Muscle layer of colon (tissue), 2 donors: ENCODE data around the gene KRT16.
"Not testable (repeated sequence)": the region's sequence is repeated elsewhere in the genome, so short reads cannot be mapped to it uniquely, and the experiment has no call there.

Experiments used
- H3K27ac ChIP-seq: one replicate; pipeline ENCODE4 v1.7.0; 2013; ENCODE audit warnings: low read depth, mild to moderate bottlenecking, low read length, moderate library complexity
- H3K27me3 ChIP-seq, 2 donors: one replicate each; pipeline ENCODE4 v1.7.0; 2013; ENCODE audit warnings: low read length in 2 of 2, mild to moderate bottlenecking in 2 of 2; ENCODE audit not compliant: insufficient read depth in 2 of 2, control insufficient read depth in 1 of 2
- H3K36me3 ChIP-seq: one replicate; pipeline ENCODE4 v1.7.0; 2013; ENCODE audit warnings: mild to moderate bottlenecking, low read length; ENCODE audit not compliant: insufficient read depth
- H3K4me1 ChIP-seq: one replicate; pipeline ENCODE4 v1.7.0; 2013; ENCODE audit warnings: mild to moderate bottlenecking, low read length; ENCODE audit not compliant: insufficient read depth
- H3K4me3 ChIP-seq, 2 donors: one replicate each; pipeline ENCODE4 v1.7.0; 2013; ENCODE audit warnings: low read length in 2 of 2, low read depth in 1 of 2, mild to moderate bottlenecking in 1 of 2, moderate library complexity in 1 of 2
- H3K9ac ChIP-seq: one replicate; pipeline ENCODE4 v1.7.0; 2013; ENCODE audit warnings: low read length
- H3K9me3 ChIP-seq: one replicate; pipeline ENCODE4 v1.7.0; 2013; ENCODE audit warnings: mild to moderate bottlenecking, low read length
- donor health status: abdominal sarcoma.
- donor health status: Adenocarcinoma of cecum.

KRT16 gene

DNA sequence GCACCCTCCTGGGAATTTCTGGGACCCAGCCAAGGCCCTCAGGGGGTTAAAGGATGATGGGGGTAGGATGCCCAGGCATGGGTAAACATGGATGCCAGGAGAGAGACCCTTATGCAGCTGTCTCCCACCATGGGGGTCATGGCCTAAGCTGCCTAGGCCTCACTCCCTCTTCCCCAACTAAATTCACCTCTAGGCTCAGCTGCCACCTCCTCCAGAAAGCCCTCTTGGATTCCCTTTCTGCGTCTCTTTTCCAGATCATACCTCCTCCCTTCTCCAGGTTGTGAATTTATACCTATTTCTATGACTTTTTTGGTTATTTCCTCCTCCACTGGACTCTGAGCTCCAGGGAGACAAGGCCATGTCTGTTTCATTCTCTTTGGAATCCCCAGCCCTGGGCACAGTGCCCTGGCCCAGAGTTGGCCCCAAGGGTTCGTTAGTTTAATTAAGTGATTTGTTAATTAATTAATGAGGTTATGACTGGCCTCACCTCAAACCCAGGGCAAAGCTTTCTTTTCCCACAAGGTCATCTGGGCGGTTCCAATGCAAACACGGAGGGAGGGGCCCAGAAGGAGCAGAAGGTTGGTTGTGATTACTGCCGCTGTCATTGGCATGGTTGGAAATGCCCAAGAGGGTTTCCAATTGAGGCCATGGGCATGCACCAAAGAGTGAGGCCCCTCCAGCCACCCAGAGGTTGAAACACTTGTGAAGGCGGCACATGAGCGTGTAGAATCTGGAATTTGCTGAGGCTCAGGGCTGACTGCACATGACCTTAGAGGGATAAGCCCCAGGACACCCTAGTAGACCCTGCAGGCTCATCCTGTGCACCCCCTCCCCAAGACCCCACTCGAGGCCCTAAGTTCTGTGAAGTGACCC lies 18.7 kb upstream of the KRT16 start:
- Histone ChIP-seq H3K27ac (no peak overlapping the region), H3K36me3 (no peaks in the 10 kb centered on the region), H3K4me3 (no peak overlapping the region), H3K9ac (no peak overlapping the region), H3K27me3 (no peaks in the 10 kb centered on the region), H3K9me3 (no peaks in the 10 kb centered on the region), H3K4me1 (peaks cover 10% of the 10 kb centered on the region)

DNA sequence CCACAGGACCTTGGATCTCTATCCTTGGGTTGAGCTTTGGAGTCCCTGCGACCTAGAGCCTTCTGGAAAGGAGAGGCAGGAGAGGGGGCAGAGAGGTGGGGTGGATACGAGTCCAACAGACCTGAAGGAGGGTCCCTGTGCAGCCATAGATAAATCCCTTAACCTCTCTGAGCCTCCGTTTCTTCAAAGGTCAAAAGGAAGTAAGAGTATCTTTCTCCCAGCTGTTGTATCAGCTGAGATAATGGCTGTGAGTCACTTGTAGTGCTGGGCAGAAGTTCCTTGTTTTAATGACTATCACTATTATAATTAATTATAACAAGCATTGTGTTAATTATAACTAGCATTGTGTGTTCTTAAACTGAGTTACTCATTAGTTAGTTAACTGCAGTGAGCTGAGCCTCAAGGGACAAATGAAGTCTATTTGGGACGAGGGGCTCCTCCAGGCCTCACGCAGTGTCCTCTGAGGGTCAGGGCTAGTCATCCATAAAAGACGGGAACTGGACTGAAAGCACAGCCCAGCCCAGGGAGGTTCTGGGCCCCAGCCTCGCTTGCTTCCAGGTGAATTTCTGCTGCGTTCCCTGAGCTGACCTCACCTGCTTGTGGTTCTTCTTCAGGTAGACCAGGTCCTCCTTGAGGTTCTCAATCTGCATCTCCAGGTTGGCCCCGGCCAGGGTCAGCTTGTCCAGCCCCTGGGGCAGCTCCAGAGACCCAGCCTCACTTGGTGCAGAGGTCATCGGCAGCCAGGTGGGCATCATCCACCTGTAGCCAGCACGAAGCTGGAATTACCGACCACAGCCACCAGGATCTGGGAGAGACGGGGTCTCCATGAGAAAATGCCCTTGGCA lies 17.5 kb upstream of the KRT16 start:
- no peaks in the 10 kb centered on the region for H3K9me3 ChIP-seq
- no peak overlapping the region for H3K4me3 ChIP-seq
- no peaks in the 10 kb centered on the region for H3K36me3 ChIP-seq
- H3K27ac ChIP-seq = no peak overlapping the region
- H3K9ac ChIP-seq = no peak overlapping the region
- no peaks in the 10 kb centered on the region for H3K27me3 ChIP-seq
- H3K4me1 ChIP-seq = peaks cover 3% of the 10 kb centered on the region

DNA sequence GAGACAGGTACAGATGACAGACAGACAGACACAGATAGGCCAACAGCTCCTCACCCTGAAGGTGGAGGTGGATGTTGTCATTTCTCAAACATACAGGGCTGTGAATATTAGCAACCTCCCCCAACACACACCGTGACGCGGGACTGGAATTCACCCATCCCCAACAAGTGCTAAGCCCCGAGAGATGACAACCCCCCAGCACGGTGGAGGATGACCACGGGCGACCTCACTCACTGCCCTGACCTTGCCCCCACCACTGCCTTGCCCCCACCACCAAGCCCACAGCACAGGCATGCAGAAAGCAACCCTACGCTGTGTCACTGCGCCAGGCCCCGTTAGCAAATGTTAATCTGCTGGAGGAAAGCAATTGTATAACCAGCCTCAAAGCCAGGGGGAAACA lies 16.7 kb upstream of the KRT16 start:
- Histone ChIP-seq H3K36me3 (no peaks in the 10 kb centered on the region), H3K27me3 (no peaks in the 10 kb centered on the region), H3K9ac (no peak overlapping the region), H3K27ac (no peak overlapping the region), H3K9me3 (no peaks in the 10 kb centered on the region), H3K4me3 (no peak overlapping the region), H3K4me1 (no peaks in the 10 kb centered on the region)

DNA sequence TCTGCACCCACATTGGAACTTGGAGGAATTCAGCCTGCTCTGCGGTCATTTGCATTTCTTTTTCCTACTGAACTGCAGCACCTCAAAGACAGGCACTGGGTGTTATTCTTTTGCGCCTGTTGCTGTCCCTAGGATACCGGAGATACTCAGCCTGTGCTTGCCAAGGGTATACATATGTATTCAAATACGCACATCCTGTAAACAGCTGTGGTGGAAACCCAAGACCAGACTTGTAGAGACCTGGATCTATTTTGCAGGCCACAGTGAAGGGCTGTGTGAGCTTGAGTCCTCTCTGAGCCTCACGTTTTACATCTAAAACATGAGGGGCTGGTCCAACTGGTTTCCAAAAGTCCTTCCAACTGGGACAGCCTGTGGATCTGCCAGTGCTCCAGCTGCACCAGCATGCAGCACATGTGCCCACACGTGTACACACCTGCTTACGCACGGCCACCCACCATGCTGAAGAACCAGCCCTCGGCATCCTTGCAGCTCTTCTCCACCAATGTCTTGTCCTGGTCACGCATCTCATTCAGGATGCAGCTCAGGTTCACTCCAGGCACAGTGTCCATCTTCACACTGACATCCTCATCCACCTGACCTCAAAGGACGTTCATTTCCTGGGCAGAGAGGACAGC lies 16.2 kb upstream of the KRT16 start:
- H3K27ac ChIP-seq, H3K27me3 ChIP-seq, H3K4me3 ChIP-seq, H3K9ac ChIP-seq, H3K9me3 ChIP-seq, H3K36me3 ChIP-seq, H3K4me1 ChIP-seq: not testable (repeated sequence)

DNA sequence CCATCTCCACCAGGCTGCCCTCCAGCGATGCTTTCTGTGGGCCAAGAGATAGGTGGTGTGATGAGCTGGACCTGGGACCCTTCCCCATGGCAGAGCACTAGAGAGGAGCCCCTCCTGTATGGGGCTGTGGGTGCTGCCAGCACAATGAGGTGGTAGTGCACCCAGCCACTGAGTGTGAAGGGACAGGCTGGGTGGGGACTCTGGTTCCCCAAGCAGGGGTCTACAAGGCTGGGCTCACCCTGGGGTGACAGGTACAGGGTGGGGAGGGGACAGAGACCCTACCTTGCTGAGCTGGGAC lies 15.5 kb upstream of the KRT16 start:
- not testable (repeated sequence) for H3K9ac ChIP-seq

DNA sequence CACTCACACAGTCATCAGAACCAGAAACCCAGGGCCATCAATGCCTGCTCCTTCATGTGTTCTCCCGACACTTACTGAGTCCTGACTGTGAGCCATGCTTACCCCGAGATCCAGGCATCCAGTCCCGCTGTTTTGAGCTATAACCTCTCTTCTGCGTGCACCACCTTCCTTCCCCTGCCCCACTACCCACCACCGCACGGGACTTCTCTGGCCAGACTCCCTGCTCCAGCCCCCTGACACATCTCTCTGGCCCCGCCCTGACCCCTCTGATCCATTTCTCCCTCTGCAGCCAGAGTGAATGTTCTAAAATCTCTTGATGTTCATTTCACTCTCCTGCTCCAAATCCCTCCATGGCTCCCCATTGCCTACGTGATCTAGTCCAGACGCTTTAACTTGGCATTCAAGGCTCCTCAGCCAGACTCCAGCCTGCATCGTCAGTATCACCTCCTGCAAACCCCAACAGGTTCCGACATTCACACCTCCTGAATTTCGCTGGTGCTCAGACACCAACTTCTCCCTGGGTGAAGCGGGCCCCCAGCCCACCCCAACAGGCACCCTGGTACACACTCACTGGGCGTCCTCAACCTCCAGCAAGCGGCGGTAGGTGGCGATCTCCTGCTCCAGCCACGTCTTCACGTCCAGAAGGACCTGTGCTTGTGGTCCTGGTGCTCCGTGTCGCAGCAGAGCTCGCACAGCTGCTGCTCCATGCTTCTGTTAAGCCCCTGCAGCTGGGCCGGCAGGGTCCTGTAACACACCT lies 14.9 kb upstream of the KRT16 start:
- H3K27me3 ChIP-seq = no peaks in the 10 kb centered on the region
- no peaks in the 10 kb centered on the region for H3K36me3 ChIP-seq
- H3K27ac ChIP-seq = no peak overlapping the region
- H3K4me1 ChIP-seq = no peaks in the 10 kb centered on the region
- H3K4me3 ChIP-seq = no peak overlapping the region
- H3K9me3 ChIP-seq = no peaks in the 10 kb centered on the region
- H3K9ac ChIP-seq = no peak overlapping the region

More for the DNA sequence above, 15.5 kb upstream of the KRT16 start:
- H3K27ac ChIP-seq, H3K27me3 ChIP-seq, H3K9me3 ChIP-seq, H3K4me3 ChIP-seq, H3K4me1 ChIP-seq, H3K36me3 ChIP-seq: not testable (repeated sequence)

DNA sequence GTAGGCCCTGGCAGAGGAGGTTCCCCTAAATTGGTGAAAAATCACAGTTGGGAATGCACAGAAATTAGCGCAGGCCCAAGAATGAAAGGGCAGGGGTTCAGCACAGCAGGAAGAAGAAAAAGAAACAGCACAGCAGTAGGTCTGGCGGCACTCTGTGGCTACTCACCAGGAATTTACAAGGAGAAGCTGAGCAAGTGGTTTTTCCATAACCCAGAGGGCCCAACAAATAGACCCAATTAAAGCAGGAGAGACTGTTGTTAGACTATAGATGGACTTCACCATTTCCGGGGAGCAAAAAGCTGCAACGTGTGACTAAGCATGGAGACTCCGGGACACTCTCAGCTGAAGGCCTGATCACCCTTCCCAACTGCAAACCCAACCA lies 14.3 kb upstream of the KRT16 start:
- not testable (repeated sequence) for H3K9ac ChIP-seq, H3K4me3 ChIP-seq, H3K9me3 ChIP-seq, H3K27me3 ChIP-seq, H3K4me1 ChIP-seq, H3K27ac ChIP-seq, H3K36me3 ChIP-seq

DNA sequence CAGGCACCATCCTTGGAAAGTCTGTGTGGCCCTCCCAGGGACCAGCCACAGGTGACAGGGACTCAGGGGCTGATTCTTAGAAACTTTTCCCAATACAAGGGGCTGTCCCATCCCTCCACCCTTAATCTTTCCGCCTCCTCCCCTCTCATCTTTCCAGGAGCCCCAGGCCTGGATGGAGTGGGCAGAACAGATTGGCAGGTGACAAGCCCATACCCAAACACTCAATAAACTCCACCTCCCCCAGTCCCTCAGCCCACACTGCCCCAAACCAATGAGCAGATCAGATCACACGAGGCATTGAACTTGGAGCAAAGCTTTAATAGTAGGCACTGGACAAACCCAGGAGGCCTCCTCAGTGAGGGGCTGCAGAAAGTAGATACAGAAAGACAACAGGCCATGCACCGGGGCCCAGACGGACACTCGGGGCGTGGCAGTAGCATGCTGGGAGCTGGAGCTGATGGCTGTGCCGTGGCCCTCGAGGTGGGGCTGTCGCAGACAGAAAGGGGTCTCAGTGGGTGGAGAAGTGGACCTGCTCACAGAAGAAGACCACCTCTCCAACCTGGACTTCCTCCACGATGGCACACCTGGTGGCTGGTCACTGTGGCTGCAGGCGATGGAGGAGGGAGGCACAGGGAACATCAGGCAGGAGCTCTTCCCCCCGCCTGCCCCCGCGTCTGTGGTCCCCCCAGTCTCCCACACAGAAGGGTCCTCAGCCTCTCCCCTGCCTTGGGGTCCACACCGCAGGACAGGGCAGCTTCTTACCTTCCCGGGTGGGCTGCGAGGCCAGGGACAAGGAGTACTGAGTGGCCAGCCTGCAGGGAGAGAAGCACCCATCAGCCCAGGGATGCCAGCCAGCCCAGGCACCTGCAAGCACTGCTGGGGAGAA lies 13.7 kb upstream of the KRT16 start:
- H3K27me3 ChIP-seq, H3K4me3 ChIP-seq, H3K9ac ChIP-seq, H3K9me3 ChIP-seq, H3K27ac ChIP-seq, H3K36me3 ChIP-seq, H3K4me1 ChIP-seq: not testable (repeated sequence)

DNA sequence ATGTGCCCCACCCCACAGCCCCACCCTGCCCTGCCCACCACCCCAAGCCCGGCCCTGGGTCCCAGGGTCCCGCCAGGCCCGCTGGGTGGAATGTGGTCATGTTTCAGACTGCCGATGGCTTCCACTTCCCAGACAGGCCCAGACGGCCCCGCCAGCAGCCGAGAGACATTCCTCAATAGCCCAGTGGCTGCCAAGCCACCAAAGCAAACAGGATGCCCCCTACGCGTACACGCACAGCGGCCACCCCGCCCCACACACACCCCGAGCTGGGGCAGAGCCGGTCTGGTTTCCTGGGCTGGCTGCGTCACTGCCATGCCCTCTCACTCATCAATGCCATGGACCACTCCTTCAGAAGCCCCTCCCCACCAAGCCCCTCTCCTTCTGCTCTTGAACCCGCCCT lies 13.0 kb upstream of the KRT16 start:
- no peaks in the 10 kb centered on the region for H3K4me1 ChIP-seq
- no peak overlapping the region for H3K9ac ChIP-seq
- no peak overlapping the region for H3K4me3 ChIP-seq
- no peak overlapping the region for H3K27ac ChIP-seq
- H3K36me3 ChIP-seq = no peaks in the 10 kb centered on the region
- H3K27me3 ChIP-seq = no peaks in the 10 kb centered on the region
- H3K9me3 ChIP-seq = no peaks in the 10 kb centered on the region

DNA sequence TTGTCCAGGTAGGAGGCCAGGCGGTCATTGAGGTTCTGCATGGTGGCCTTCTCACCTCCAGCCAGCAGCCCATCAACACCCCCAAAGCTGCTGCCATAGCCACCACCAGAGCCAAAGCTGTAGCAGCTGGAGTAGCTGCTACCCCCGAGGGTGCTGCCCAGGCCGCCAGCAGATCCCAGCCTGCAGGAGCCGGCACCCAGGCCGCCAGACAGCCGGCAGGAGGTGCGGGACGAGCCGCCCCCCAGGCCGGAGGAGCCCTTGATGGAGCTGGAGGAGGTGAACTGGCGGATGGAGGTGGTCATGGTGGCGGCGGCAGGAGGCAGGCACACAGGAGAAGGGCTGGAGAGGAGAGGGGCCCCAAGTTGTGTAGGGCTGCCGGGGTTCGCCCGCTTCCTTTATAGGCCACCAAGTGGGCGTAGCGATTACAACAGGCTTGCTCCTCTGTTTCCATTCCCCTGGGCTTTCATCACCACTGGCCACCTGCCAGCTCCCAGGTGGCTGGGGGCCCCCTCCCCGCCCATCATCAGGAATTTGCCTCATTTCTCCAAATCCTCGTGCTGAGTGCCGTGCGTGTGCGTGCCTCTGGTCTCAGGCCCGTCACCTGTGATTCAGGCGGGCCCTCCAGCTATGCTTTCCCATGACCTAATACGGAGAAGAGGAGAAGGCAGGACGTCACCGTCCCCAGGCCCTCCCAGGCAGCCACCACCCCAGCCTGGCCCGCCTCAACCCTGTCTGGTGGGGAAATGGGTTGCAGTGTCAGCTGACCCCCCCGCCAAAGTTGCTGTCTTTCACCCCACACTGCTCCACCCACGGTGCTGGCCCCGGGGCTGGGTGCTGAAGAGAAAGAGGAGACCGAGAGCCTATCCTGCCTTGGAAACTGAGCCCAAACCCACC lies 11.9 kb upstream of the KRT16 start, which contains the start of gene KRT17:
KRT17 (minus strand) TSS at position 368 of the 894 bp plus-strand sequence; CDS start at position 302, 66 bp downstream.
- Histone ChIP-seq H3K9ac (no peak within 1 kb of the TSS), H3K9me3 (no peaks in the 10 kb centered on the region), H3K4me3 (no peak within 1 kb of the TSS), H3K4me1 (no peaks in the 10 kb centered on the region), H3K27me3 (no peaks in the 10 kb centered on the region), H3K36me3 (no peaks in the 10 kb centered on the region), H3K27ac (no peak within 1 kb of the TSS)
